Right atrium auricular region (tissue), 2 donors: Measurements from ENCODE around the gene NMNAT2. TPM values are rescaled to one million over a fixed set of nuclear protein-coding genes. Genes with fewer than 3 reads are reported as not detected.

Source experiments
- DNase-seq: peaks from one replicate; pipeline ENCODE4 v3.0.0-alpha.2; 2019; ENCODE audit warnings: low spot score
- H3K27ac ChIP-seq, 2 donors: fragments of 200-600 bp; sonication (generic); 1 replicate in 1 of 2; 2 replicates in 1 of 2; pipeline ENCODE4 v1.5.1; 2016 to 2019
- H3K27me3 ChIP-seq, 2 donors: fragments of 200-600 bp; sonication (generic); one replicate each; pipeline versions ENCODE4 v1.5.1 to v1.6.0; 2017 to 2019
- H3K36me3 ChIP-seq: fragments of 200-600 bp; sonication (generic); one replicate; pipeline ENCODE4 v1.5.1; 2016
- H3K4me1 ChIP-seq, 2 donors: fragments of 200-600 bp; sonication (generic); one replicate each; pipeline versions ENCODE4 v1.5.1 to v1.6.0; 2017 to 2019
- H3K4me3 ChIP-seq, 2 donors: fragments of 200-600 bp; sonication (generic); 1 replicate in 1 of 2; 2 replicates in 1 of 2; pipeline ENCODE4 v1.5.1; 2017 to 2019; ENCODE audit warnings: mild to moderate bottlenecking in 1 of 2, moderate library complexity in 1 of 2
- H3K9me3 ChIP-seq, 2 donors: fragments of 200-600 bp; sonication (generic); one replicate each; pipeline ENCODE4 v1.5.1; 2019
- CTCF ChIP-seq, 2 donors: fragments of 200-600 bp; sonication (generic); IDR thresholded peaks; one replicate each; pipeline ENCODE4 v1.5.1; 2019; ENCODE audit warnings: antibody characterized with exemption in 2 of 2
- total RNA-seq, 2 donors: library from RNA; depleted of rRNA; stranded (reverse); fragments of >200 nt; gene quantifications; one replicate each; pipeline ENCODE4 v1.1.0, GENCODE V29; 2016

Gene NMNAT2
- total RNA-seq, 2 donors from 2014 or later: 38.6 to 40.0 TPM

- Histone ChIP-seq H3K27me3 (no peaks in the 10 kb centered on the region), H3K36me3 (no peaks in the 10 kb centered on the region), H3K27ac (peak overlapping the region; percentile 65 to 75), H3K9me3 (no peaks in the 10 kb centered on the region), H3K4me3 (no peak overlapping the region), H3K4me1 (peaks cover 0 to 51% of the 10 kb centered on the region in 2 donors)
- DNase-seq: peak; percentile 59
- no peak for TF ChIP-seq CTCF (IDR thresholded peaks at IDR 0.05)
Measured at GRCh38 chr1:183310753-183311479, 107.3 kb downstream of the NMNAT2 start.

- Histone ChIP-seq H3K9me3 (no peaks in the 10 kb centered on the region), H3K4me3 (no peak overlapping the region), H3K27ac (peak overlapping the region in 1 of 2 donors; percentile 75), H3K4me1 (peaks cover 0 to 59% of the 10 kb centered on the region in 2 donors), H3K36me3 (no peaks in the 10 kb centered on the region), H3K27me3 (no peaks in the 10 kb centered on the region)
- no peak for TF ChIP-seq CTCF (IDR thresholded peaks at IDR 0.05)
- DNase-seq: no peak
Measured at GRCh38 chr1:183308719-183309118, 109.5 kb downstream of the NMNAT2 start.

GRCh38 chr1:183306317-183307042 is 111.7 kb downstream of the NMNAT2 start:
- Histone ChIP-seq H3K9me3 (no peaks in the 10 kb centered on the region), H3K4me1 (peaks cover 0 to 75% of the 10 kb centered on the region in 2 donors), H3K27me3 (no peaks in the 10 kb centered on the region), H3K4me3 (no peak overlapping the region), H3K27ac (peak overlapping the region; percentile 25 to 30), H3K36me3 (no peaks in the 10 kb centered on the region)
- TF ChIP-seq CTCF (IDR thresholded peaks at IDR 0.05): peak in 1 of 2 donors; percentile 48
- no peak for DNase-seq

GRCh38 chr1:183304440-183305107 is 113.6 kb downstream of the NMNAT2 start:
- no peaks in the 10 kb centered on the region for H3K36me3 ChIP-seq
- no peak for DNase-seq
- no peak for TF ChIP-seq CTCF (IDR thresholded peaks at IDR 0.05)
- no peaks in the 10 kb centered on the region for H3K27me3 ChIP-seq
- peaks cover 0 to 68% of the 10 kb centered on the region in 2 donors for H3K4me1 ChIP-seq
- no peaks in the 10 kb centered on the region for H3K9me3 ChIP-seq
- no peak overlapping the region for H3K4me3 ChIP-seq
- H3K27ac ChIP-seq: peak overlapping the region; percentile 2 to 66

- Histone ChIP-seq H3K36me3 (no peaks in the 10 kb centered on the region), H3K9me3 (no peaks in the 10 kb centered on the region), H3K27me3 (no peaks in the 10 kb centered on the region), H3K4me1 (peaks cover 0 to 66% of the 10 kb centered on the region in 2 donors), H3K4me3 (no peak overlapping the region), H3K27ac (peak overlapping the region; percentile 34 to 66)
- no peak for TF ChIP-seq CTCF (IDR thresholded peaks at IDR 0.05)
- no peak for DNase-seq
Measured at GRCh38 chr1:183303901-183304300, 114.3 kb downstream of the NMNAT2 start.
